ENCODE data around the gene ELF4. TPM values are rescaled to one million over a fixed set of nuclear protein-coding genes. Genes with fewer than 3 reads are reported as not detected.

The ELF4 gene
- total RNA-seq, 1 experiment from 2014 or later, result 9.0 TPM

DNA sequence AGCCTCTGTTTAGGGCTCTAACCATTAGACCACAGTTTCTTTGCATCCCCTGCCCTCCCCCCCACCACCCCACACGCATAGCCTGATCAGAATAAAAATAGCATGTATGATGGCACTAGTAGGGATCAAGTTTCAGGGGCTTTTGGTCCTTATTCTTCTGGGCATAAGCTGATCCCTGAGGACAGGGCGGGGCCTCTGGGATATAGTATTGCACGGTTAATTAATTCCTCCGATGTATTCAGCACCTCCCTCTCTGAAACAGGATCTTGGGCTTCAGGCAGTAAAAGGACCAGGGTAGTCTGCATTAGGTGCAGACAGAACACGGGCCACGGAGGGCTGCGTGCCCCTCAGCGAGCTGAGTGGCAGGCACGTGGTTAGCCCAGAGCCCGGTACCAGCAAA is 57.1 kb downstream of the ELF4 start:
- Histone ChIP-seq H3K27ac (ENCODE audit: low read depth, low read length, poor library complexity, severe bottlenecking) (no peak overlapping the region), H3K27me3 (replicated peaks; ENCODE audit: insufficient read depth, low read depth, low read length, poor library complexity) (no peaks in the 10 kb centered on the region), H3K4me1 (ENCODE audit: insufficient read depth, low read length, poor library complexity, severe bottlenecking) (no peaks in the 10 kb centered on the region), H3K36me3 (ENCODE audit: insufficient read depth, low read length, poor library complexity, severe bottlenecking) (peaks cover 5% of the 10 kb centered on the region), H3K4me3 (ENCODE audit: low read depth, low read length, poor library complexity, severe bottlenecking) (no peak overlapping the region), H3K9me3 (ENCODE audit: low read depth, low read length, poor library complexity, severe bottlenecking) (no peaks in the 10 kb centered on the region)
- CTCF ChIA-PET, result no interaction called here
- TF ChIP-seq EZH2 (IDR thresholded peaks at IDR 0.05; ENCODE audit: borderline replicate concordance, low read depth, low read length, poor library complexity, severe bottlenecking) (no peak), CTCF (conservative IDR thresholded peaks at IDR 0.05; ENCODE audit: low read depth, low read length) (no peak)
- BruUV-seq (replicated peaks), result no TSS peak
- intact Hi-C loops (cut with micrococcal nuclease; ENCODE audit: unreplicated experiment), result no loop called here
- DNase-seq (ENCODE audit: low spot score), result no peak
- POLR2A ChIA-PET (ENCODE audit: low non-redundant PET), result no interaction called here

- intact Hi-C loops (cut with micrococcal nuclease; ENCODE audit: unreplicated experiment), result no loop called here
- Histone ChIP-seq H3K4me3 (ENCODE audit: low read depth, low read length, poor library complexity, severe bottlenecking) (no peak overlapping the region), H3K4me1 (ENCODE audit: insufficient read depth, low read length, poor library complexity, severe bottlenecking) (no peaks in the 10 kb centered on the region), H3K9me3 (ENCODE audit: low read depth, low read length, poor library complexity, severe bottlenecking) (no peaks in the 10 kb centered on the region), H3K27me3 (replicated peaks; ENCODE audit: insufficient read depth, low read depth, low read length, poor library complexity) (no peaks in the 10 kb centered on the region), H3K36me3 (ENCODE audit: insufficient read depth, low read length, poor library complexity, severe bottlenecking) (peaks cover 8% of the 10 kb centered on the region), H3K27ac (ENCODE audit: low read depth, low read length, poor library complexity, severe bottlenecking) (no peak overlapping the region)
- POLR2A ChIA-PET (ENCODE audit: low non-redundant PET), result no interaction called here
- DNase-seq (ENCODE audit: low spot score), result no peak
- no peak for TF ChIP-seq EZH2 (IDR thresholded peaks at IDR 0.05; ENCODE audit: borderline replicate concordance, low read depth, low read length, poor library complexity, severe bottlenecking)
- no peak for TF ChIP-seq CTCF (conservative IDR thresholded peaks at IDR 0.05; ENCODE audit: low read depth, low read length)
- BruUV-seq (replicated peaks), result no TSS peak
- CTCF ChIA-PET, result no interaction called here
Measured at GRCh38 chrX:130051176-130051845, 59.0 kb downstream of the ELF4 start.

GRCh38 chrX:130049821-130050220 is 60.5 kb downstream of the ELF4 start:
- Histone ChIP-seq H3K27me3 (replicated peaks; ENCODE audit: insufficient read depth, low read depth, low read length, poor library complexity) (no peaks in the 10 kb centered on the region), H3K4me1 (ENCODE audit: insufficient read depth, low read length, poor library complexity, severe bottlenecking) (no peaks in the 10 kb centered on the region), H3K9me3 (ENCODE audit: low read depth, low read length, poor library complexity, severe bottlenecking) (no peaks in the 10 kb centered on the region), H3K36me3 (ENCODE audit: insufficient read depth, low read length, poor library complexity, severe bottlenecking) (peaks cover 8% of the 10 kb centered on the region), H3K27ac (ENCODE audit: low read depth, low read length, poor library complexity, severe bottlenecking) (no peak overlapping the region), H3K4me3 (ENCODE audit: low read depth, low read length, poor library complexity, severe bottlenecking) (no peak overlapping the region)
- DNase-seq (ENCODE audit: low spot score), result no peak
- ChIA-PET CTCF (no interaction called here), POLR2A (ENCODE audit: low non-redundant PET) (no interaction called here)
- TF ChIP-seq CTCF (conservative IDR thresholded peaks at IDR 0.05; ENCODE audit: low read depth, low read length) (no peak), EZH2 (IDR thresholded peaks at IDR 0.05; ENCODE audit: borderline replicate concordance, low read depth, low read length, poor library complexity, severe bottlenecking) (no peak)
- intact Hi-C loops (cut with micrococcal nuclease; ENCODE audit: unreplicated experiment), result no loop called here
- no TSS peak for BruUV-seq (replicated peaks)
